ENCODE results near the gene TLDC2.
"Not testable (repeated sequence)": the region's sequence is repeated elsewhere in the genome, so short reads cannot be mapped to it uniquely, and the experiment has no call there.

TLDC2 gene

GRCh38 chr20:36875702-36876472 is at the start of gene TLDC2:
Gene TLDC2, plus strand, starts transcription at chr20:36876138. Its CDS starts 37 bp downstream, at chr20:36876175.
- DNase-seq = no peak

GRCh38 chr20:36826554-36827244 is 49.2 kb upstream of the TLDC2 start:
- DNase-seq = no peak

DNA sequence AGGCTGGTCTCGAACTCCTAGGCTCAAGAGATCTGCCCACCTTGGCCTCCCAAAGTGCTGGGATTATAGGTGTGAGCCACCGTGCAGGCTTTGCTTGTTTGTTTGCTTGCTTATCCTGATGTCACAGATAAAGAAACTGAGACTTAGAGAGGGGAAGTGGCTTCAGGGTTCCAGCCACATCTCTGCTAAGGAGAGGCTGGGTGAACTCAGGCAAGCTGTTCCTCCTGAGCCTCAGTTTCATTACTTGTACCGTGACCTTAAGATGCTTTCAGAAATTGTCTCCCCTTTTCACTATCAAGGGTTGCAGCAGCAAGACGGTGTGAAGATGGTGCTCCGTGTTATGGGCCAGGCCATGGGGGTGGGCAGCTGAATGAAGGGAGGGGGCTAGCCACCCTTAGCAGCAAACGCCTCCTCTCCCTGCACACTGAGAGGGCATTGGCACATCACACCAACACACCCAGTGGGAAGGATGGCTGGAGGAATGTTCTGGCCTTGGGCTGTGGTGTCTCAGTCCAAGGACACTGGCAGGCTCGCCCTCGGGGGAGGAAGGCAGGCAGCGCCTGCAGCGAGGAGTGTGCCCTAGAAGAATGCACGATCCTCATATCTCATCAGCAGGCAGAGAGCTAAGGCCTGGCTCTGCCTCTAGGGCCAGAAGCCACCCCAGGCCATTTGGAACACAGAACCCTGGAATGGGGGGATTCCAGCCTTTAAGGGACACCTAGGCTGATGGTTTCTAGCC is 48.2 kb upstream of the TLDC2 start:
- no peak for DNase-seq

DNA sequence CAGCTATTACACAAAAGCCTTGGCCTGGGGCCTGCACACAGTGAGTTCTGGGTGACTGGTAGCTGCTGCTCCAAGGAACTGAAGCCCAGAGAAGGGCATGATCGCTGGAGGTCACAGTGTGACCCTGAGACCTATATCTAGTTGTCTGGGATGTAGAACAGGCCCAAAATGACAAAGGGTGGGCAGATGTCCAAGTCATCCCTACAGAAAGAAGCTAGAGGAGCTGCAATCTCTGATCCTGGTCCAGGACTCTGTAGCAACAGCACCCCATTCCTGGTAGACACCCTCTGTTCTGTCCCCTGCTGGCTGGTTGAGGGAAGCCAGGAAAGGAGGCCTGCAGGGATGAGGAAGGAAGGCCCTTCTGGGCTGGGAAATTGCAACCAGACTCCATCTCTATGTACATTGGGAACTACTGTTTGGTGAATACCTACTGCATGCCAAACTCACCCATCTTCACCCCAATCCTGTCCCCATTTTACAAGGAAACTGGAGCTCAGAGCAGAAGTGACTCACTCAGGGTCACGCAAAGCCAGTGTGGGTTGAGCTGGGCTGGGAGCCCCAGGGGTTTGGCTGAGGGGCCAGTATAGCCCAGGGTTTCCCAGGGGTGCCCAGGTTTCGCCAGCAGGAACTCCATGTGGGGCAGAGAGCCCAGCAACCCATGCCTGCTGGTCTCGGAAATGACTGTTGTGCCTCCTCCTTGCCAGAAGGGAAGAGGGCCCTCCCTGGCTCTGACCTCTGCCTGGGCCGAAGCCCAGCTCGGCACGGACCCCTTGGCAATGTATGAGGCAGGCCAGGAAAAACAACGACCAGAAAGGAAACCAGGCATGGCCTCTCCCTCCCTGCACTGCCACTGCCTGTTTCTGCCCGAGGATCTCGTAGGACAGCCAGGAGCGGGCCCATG is 44.9 kb upstream of the TLDC2 start:
- no peak for DNase-seq

DNA sequence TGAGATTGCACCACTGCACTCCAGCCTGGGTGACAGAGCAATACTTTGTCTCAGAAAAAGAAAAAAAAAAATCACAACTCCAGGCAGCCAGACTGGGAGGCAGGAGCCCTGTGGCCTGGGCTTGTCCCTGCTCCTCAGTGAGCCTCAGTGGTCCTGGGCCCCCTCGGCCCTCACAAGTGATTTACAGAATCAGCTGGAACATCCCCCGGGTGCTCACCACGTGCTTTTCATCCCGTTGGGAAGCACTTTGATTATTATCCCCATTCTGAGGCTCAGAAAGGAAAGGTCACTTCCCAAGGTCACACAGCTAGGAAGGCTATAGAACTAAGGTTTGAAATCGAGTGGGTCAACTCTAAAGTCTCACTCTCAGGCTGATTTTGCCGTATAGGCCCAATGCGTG is 43.1 kb upstream of the TLDC2 start:
- no peak for DNase-seq

DNA sequence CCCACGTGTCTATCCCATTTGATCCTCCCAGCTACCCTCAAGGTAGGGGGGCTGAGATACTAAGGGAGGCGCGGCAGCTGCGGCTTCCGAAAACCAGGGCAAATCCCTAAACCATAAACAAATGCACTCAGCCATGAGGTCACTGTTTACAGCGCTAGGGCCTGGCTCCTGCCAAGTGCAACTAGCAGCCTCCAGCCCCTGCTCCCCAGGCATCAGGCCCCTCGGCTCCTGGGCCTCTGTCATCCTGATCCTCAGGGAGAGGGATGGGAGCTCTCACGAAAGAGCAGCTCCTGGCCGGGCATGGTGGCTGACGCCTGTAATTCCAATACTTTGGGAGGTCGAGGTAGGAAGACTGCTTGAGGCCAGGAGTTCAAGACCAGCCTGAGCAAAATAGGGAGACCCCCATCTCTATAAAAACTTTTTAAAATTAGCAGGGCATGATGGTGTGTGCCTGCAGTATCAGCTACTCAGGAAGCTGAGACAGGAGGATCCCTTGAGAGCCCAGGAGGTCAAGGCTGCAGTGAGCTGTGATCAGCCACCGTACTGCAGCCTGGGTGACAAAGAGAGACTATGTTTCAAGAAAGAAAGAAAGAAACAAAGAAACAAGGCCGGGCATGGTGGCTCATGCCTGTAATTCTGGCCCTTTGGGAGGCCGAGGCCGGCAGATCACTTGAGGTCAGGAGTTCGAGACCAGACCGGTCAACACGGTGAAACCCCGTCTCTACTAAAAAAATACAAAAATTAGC is 42.5 kb upstream of the TLDC2 start:
- no peak for DNase-seq

GRCh38 chr20:36835025-36835424 is 40.9 kb upstream of the TLDC2 start:
- DNase-seq = no peak

- DNase-seq = peak; percentile 61 to 75 (median 69)
Observed at GRCh38 chr20:36835453-36836198, 40.3 kb upstream of the TLDC2 start.

- peak in 2 of 6 experiments; percentile 5 to 9 for DNase-seq
Observed at GRCh38 chr20:36836591-36837269, 39.2 kb upstream of the TLDC2 start.

- DNase-seq = not testable (repeated sequence)
Observed at GRCh38 chr20:36838376-36838775, 37.6 kb upstream of the TLDC2 start.

- no peak for DNase-seq
Observed at GRCh38 chr20:36839150-36839549, 36.8 kb upstream of the TLDC2 start.

GRCh38 chr20:36841030-36841429 is 34.9 kb upstream of the TLDC2 start:
- DNase-seq = not testable (repeated sequence)

- no peak for DNase-seq
Observed at GRCh38 chr20:36845288-36845971, 30.5 kb upstream of the TLDC2 start.

DNA sequence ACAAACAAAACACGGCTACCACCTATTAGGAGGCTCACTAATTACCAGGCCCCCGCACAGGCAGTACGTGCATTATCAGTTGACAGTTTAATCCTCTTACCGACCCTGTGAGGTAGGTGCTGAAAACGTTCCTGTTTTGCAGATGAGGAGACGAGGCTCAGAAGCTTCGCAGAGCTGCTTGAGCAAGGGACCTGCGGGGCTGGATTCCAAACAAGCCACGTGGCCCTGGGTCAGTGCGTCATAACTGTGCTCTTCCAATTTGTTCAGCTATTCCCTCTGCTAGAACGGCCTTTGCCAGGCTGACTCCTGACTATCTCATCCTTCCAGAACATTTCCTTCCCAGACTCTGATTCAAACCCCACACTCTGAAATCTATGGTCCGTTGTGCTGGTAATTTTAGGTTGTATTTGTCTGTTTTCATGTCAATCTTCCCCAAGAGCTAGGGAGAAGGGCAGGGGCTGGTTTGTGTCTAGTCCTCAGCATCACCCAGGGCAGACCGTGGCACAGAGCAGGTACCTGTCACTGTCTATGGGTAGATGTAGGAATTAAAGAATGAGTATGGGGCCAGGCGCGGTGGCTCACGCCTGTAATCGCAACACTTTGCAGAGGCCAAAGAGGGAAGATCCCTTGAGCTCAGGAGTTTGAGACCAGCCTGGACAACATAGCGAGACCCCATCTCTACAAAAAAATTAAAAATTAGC is 28.8 kb upstream of the TLDC2 start:
- DNase-seq = no peak

- DNase-seq = no peak
Observed at GRCh38 chr20:36847710-36848040, 28.3 kb upstream of the TLDC2 start.

- no peak for DNase-seq
Observed at GRCh38 chr20:36848078-36848660, 27.8 kb upstream of the TLDC2 start.

DNA sequence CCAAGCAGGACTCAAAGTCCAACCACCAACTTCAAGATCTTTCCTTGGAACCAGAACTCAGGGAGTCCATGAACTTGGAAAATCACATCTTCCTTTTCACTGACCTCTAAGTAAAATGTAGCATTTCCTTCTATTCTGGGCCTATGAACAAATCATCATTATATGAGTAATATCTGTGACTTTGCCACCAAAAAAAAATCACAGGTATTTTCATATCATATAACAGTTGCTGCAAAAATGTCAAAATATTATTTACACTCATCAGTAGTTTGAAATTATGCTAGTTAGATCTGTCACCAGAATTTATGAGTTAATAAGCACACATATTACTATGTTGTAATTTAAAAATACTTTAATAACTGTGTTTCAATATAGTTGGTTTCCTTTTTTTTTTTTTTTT is 27.3 kb upstream of the TLDC2 start:
- no peak for DNase-seq

- DNase-seq = no peak
Observed at GRCh38 chr20:36849333-36850065, 26.4 kb upstream of the TLDC2 start.

All from stimulated activated naive CD4-positive, alpha-beta T cell (primary cell).